IPS-11a (cell line): ENCODE results near the gene SLC22A5.
"Not testable (repeated sequence)": the region's sequence is repeated elsewhere in the genome, so short reads cannot be mapped to it uniquely, and the experiment has no call there.

ENCODE experiments used
- H3K4me3 ChIP-seq: one replicate; pipeline ENCODE4 v1.5.1; 2013; ENCODE audit warnings: low read depth, low read length, control low read depth

Gene SLC22A5

DNA sequence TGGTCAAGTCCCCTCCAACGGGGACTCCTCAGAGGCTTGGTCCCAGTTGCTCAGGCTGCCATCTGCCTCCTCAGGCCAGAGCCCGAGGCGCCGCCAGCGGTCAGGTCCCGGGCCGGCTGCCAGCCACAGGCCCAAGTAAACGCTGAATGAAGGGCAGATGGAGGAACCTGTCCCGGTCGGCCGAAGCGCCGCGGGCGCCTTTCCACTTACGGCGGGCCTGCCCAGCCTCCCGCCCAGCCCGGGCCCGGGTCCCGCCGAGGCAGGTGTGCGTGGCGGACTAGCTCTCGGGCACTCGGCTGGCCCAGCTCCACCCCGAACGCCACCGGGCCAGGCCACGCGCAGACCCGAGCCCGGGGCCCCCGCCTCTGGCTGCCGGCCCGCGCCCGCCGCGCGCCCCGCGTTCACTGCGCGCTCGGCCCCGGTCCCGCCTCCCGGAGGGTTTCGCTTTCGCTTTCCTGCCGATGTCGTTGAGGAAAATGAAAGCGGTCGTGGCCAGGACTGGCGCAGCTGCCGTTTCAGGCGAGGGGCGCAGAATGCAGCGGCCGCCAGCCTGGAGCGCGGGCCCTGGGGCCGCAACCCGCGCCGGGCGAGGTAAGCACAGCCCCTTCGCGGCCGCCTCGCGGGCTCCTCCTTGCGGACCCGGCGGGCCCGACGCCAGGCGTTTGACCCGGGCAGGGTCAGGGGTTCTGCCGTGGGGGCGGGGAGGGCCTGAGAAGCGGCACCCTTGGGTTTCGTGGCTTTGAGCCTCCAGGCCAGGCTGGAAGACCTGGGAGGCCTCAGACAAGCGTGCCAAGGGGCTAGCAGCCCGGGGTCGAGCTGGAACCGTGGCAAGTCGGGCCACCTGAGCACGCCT, 41.2 kb downstream of the SLC22A5 start:
- H3K4me3 ChIP-seq, result peak overlapping the region; percentile 57

DNA sequence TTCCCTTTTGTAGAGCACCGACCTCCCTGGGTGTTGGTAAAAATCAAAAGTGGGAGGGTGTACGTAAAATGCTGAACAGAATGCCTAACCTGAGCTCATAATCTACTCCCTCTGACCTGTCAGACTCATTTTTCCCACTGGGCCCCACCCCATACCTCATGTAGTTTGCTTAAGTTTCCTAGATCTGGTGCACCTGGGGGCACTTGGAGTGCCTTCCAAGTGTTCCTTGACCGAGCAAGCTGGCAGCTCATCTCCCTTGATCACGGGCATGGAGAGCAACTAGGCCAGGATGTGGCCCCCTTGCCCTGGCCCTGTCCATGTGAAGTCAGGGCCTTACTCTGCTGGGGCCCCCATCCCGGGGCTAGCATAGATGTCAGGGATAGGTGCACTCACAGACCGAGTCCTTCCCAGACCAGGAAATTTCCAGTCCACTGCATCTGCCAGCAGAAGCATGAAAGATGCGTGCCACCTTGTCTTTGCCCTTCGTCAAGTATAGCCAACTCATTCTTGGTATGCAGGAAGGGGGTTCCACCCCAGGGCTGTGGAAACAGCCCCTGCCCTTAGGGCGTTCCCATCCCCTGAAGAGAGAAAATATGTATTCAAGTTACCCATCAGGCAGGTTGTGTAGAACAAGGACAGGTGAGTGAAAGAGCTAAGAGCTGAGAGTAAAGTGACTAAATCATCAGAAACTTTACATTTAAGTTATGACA, 41.9 kb downstream of the SLC22A5 start:
- H3K4me3 ChIP-seq, result peak overlapping the region; percentile 41

DNA sequence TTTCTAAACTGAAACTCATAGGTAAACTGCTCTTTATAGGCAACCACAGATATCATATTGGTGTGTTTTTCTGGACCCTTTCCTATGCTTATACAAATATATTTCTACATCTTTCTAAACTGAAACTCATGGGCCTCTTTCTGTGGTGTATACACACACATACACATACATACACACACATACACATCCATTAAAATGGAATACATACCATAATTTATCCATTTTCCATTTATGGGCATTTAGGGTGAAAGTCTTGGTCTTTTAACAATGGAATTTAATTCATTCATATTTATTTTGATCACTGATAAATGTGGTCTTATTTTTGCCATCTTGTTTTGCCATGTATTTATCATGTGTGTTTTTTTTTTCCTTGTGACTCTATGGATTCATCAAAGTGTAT, 44.1 kb downstream of the SLC22A5 start:
- no peak overlapping the region for H3K4me3 ChIP-seq

DNA sequence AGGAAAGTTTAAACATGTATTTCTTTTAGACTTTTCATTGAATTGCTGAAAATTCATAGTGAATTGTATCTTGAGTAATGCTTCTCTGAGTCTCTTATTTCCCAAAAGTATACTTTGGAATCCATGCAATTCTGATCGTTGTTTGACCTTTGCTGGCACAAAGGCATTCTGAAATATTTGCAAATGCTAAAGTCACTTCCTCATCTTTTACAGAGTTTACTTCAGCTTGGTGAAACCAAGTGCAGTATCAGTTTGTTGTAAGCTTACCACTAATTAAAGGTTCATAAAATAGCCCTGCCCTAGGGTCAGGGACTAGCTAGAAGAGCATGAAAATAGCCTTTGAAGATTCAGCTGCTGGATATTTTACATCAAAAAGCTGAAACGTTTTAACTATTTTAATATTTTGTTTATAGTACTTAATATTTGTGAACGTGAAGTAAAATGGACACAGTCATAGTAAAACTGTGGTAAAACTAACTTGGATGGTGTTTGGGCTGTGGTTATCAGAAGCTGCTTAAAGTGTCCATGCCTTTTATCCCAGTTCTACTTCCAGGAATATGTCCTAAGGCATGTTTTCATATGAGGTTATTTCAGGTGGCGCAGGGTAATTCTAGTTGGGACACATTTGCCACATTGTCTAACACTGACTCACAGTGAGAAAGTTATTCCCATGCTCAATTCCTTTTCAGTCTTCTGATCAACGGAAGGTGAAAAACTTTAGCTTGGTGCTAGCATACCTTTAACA, 45.3 kb downstream of the SLC22A5 start:
- no peak overlapping the region for H3K4me3 ChIP-seq

DNA sequence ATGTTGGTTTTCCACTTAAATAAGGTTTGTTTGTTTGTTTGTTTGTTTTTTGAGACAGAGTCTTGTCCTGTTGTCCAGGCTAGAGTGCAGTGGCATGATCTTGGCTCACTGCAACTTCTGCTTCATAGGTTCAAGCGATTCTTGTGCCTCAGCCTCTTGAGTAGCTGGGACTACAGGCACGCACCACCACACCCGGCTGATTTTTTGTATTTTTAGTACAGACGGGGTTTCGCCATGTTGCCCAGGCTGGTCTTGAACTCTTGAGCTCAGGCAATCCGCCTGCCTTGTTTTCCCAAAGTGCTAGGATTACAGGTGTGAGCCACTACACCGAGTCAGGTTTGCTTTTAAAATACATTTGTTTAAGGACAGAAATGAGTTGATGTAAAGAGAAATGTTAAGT, 46.0 kb downstream of the SLC22A5 start:
- H3K4me3 ChIP-seq, result not testable (repeated sequence)

DNA sequence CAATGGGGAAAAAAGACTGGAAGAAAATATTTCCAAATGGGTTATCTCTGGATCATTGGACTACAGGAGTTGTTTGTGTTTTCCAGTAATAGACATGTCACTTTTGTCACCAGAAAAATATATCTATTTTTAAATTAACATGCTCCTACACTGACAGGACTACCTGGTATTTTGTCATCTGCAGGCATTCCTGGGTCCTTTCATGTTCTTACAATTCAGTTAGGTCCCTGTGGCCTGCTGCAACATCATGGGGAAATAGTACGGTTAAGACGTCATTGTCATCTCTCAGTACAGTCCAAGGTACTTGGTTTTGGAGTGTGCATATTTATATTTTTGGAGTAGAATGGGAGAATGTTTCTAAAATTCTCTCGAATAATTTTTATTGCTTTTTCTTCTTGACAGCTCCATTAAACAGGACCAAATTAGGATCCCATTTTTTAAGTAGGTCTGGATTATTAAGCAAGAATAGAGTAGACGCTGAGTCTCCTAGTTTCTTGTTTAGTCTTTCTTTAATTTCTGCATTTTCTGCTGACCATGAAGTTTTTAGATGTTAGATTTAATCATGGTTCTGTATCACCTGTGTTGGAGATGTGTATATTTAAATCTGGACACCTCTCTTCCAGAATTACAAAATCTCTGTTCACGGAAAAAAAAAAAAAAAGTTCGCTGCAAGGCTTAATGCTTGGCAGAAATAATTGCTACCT, 46.9 kb downstream of the SLC22A5 start:
- no peak overlapping the region for H3K4me3 ChIP-seq

DNA sequence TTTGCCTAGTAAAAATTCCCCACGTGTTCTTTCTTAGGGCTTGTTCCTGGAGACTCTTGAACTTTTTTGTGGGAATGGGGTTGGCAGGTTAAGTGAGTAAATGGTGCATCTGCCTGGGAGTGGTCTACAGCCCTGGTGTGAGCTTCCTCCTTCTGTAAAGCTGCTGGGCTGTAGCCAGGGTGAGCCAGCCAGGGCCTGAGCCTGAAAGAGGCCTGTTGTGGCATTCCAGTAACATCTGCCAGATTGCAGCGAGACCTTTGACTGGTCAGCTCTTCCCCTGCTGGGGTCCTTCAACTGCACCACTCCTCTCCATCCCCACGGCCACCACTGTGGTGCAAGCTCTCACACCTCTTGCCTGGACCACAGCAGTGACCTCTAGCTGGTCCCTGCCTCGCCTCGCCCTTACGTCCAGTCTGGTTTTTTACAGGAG, 47.5 kb downstream of the SLC22A5 start:
- no peak overlapping the region for H3K4me3 ChIP-seq

DNA sequence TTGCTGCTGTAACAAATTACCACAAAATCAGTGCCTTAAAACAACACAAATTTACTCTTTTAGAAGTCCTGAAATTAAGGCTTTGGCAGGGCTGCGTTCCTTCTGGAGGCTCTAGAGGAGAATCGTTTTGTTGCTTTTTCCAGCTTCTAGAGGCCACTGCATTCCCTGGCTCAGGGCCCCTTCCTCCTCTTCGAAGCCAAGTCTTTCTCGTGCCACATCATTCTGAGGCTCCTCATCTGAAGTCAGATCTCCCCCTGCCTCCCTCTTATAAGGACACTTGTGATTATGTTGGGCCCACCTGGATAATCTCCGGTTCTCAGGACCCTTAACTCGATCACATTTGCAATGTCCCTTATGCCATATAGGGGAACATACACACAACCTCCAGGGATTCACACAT, 48.0 kb downstream of the SLC22A5 start:
- no peak overlapping the region for H3K4me3 ChIP-seq

DNA sequence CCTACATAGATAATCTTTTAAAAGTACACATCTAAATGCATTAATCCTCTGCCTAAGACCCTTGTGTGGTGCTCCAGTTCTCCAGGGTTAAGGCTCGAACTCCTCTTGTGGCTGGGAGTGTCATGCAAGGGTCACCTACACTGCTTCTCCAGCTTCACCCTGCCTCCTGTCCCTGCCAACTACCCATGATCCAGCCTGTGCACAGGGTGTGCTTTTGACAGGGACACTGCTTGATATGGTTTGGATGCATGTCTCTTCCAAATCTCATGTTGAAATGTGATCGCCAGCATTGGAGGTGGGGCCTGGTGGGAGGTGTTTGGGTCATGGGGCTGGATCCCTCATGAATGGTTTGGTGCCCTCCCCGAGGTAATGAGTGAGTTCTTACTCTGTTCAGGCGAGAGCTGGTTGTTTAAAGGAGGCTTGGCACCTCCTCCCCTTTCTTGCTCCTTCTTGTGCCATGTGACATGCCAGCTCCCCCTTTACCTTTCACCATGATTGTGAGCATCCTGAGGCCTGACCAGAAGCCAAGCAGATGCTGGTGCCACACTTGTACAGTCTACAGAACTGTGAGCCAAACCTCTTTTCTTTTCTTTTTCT, 48.5 kb downstream of the SLC22A5 start:
- no peak overlapping the region for H3K4me3 ChIP-seq

DNA sequence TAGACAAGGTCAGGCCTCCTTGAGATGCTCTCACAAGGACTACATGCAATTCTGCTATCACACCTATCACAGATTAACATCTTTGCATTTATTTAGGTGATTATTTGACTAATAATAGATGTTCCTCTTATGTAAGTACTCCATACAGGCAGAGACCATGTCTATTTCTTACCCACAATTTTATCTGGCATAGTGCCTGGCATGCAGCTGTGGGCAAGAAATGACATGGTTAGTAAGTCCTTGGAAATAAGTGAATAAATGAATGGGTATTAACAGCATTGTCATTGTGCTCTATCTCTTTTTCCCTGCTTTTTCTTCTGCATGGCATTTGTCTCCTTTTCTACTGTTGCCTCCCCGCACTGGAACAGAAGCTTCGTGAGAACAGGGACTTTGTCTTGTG, 49.4 kb downstream of the SLC22A5 start:
- no peak overlapping the region for H3K4me3 ChIP-seq

DNA sequence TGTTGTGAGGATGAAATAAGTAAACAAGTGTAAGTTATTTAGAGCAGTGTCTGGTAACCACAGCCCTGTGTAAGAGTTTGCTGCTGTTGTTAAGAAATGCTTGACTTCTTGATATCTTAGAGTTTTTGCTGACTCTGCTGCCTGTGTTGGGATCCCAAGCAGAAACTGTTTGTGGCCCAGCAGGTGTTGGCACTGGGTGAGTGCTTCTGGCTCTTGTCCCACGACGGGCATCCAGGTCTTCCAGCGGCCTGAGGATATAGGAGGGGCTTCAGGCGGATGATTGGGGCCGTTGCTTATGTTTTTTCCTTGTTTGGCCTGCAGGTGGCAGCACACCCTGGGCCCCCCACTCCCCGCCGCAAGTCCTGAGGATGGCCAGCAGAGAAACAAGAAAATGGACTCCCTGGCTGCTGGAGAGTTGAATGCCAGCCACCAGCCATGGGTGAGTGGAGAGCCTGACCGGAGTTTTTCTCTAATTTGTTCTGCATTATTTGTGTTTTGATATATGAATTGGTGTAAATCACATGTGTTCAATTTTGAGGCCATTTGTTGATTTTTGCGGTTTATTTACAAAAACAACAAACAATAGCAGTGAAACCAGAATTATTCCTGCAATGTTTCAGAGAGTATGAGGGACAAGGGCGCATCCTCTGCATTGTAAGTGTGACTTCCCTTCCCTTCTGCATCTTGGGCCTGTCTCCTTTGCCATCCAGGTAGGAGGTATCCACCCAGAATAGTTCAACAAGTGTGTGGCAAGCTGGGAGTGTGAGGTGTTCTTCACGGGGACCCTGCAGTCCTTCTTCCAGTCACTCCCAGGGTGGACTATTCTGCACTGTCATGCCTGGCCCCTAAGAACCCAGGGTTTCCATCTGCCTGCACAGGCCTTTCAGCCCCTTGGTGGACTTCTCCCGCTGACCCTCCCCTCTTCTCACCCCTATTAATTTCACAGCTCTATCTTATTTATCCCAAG, 50.3 kb downstream of the SLC22A5 start:
- H3K4me3 ChIP-seq, result no peak overlapping the region

DNA sequence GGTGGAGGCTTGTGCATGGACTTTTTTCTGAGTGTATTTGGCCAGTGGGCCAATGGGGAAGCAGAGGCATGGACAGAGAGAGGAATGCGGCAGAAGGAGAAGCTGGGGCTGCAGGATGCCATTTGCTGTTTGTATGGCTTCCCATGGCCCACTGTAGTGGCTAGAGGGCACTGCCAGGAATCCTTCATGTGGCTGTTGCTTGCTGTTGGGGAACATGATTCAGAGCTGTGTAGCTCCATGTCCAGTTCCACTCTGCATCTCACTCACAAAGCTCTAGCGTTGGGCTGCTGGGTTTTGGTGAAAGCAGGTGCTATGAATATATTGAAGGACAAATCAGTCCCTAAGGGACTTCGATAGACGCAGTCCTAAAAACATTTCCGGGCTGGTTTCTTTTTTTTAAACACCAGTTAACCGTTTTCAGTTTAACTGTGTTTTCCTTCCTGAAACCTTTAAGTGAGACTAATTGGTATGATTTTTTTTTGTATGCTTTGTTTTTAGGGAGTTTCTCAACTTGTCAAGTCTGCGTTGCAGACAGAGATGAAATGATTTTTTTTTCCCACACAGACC, 51.3 kb downstream of the SLC22A5 start:
- no peak overlapping the region for H3K4me3 ChIP-seq

DNA sequence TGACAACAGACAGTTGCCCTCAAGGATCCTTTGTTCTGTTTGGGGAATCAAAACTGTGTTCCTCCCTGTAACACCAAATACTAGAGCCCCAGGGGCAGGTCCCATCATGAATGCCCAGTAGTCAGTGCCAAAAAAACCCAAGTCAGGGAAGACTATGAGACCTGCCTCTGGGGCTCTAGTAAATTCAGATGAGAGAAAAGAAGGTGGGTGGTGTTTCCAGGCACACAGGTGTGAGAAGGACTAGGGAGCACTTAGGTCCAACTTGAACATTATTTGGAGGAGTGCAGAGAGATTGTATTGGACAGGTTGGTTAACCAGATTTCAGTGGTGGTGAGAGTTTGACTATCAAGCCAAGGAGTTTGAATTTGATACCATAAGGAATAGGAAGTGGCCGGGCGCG, 52.0 kb downstream of the SLC22A5 start:
- no peak overlapping the region for H3K4me3 ChIP-seq

DNA sequence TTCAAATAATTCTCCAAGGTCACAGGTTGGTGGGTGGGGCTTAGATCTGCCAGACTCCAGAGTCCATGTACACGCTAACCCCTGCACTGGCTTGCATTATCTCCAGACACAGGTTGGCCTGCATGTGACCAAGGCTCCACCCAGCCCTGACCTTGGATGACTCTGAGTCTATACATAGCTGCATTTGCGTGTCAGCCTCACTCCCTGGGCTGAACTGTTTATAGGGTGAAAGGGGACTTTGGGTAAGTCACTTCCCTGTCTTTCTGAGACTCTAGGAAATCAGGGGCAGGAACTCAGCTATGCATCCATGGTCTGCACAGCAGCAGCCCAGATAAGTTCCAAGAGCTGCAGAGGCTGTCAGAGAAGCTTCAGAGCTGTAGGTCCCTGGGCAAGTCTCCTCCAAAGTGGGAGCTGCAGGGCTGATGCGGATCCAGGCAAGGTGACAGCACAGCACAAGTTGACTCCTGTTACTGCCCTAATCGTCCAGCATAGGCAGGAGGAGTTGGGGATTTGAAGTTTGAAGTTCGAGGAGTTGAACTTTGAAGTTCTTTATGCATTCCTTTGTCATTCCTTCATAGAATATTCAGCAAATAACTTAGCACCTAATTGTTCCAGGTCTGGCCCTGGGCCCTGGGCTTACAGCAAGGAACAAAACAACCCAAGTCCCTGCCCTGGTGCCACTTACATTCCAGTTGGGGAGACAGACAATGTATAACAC, 53.4 kb downstream of the SLC22A5 start:
- H3K4me3 ChIP-seq, result no peak overlapping the region

DNA sequence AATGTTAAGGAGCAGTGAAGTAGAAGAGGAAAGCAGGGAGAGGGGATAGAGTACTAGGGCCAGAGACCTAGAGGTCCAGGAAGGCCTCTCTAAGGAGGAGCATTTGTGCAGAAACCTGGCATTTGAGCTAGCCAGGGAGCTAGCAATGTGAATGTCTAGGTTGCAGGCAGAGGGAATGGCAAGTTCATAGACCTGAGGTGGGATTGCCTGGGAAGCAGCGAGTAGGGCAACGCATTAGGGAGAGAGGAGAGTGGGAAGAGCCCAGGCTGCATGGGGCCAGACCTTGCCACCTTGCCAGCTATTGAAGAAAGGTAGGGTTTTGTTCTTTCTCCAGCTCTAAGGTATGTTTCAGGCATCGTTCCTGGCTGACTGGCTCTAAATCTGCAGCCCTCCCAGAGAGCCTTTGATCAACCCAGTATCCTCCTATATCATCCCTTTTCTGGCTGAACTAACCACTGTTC, 54.0 kb downstream of the SLC22A5 start:
- H3K4me3 ChIP-seq, result no peak overlapping the region

DNA sequence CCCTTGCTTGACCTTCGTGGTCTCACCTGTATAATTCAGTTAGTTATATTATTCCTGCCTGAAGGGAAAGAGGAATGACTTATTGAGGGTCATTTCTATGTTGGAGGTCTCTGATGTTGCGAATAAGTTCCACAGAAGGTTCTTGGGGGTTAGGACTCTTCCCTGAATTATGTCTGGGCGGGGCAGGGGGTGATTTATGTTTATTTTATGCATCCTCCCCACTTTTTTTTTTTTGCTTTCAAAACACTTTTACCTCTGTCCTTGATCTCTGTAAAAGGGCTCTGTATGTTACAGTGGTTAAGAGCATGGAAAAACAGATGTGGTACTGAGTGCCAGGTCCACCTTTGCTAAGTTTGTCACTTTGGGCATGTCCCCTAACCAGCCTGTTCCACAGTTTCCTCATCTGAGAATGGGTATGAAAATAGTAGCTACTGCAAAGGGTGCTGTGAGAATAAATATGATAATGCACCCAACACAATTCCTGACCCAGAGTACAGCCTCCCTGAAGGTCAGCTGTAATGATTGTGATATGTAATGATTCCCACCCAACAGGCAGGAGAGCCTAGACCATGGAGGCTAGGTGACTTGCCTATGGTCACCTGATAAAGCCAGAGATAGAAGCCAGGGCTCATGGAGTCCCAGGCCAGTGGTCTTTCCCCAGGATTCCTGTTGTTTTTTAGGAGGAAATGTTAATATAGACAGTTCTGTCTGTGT, 54.8 kb downstream of the SLC22A5 start:
- no peak overlapping the region for H3K4me3 ChIP-seq

DNA sequence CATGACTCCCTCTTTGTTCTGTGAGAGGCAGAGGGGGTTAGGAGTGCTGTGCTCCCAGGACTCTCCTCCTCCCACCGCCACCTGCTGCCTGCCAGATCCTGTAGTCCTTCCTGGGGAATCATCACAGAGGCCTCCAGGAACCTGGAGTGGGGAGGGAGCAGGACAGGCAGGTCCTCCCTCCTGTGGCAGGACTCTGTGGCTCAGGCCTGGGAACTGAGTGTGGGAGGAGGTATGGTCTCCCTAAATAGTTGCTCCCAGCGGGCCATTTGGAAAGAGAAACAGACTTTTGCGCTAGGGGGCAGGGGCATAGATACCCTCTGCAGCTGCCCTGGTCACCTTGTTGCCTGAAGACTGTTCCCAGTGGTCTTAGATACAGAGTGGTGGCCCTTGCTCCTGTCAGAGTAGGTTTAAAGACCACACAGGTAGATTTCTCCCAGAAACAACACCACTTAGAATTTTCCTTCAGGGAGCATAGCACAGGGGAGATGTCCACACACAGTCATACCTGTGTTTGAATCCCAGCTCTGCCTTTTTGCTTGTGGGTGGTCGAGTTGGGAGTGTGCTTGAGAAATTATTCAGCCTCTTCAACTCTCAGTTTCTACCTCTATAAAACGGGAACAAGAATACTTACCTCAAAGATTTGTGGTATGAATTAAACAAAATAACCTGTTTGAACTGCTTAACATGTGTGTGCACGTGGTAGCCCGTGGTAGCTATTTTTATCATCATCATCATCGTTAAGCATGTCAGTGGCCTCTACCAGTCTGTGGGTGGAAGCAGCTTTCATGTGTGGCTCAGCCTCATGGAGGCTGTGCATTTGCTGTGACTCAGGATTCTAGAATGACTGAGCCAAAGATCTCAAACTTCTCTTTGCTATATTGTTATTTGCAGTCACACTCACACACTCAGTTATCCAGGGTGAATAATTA, 55.8 kb downstream of the SLC22A5 start:
- H3K4me3 ChIP-seq, result no peak overlapping the region
